NCI-H2196 treated with DMSO at 0.1 percent for 48 hours (cell line): Measurements from ENCODE around the gene PTPN9.
"Not testable (repeated sequence)": the region's sequence is repeated elsewhere in the genome, so short reads cannot be mapped to it uniquely, and the experiment has no call there.

Experiments used
- DNase-seq: peaks from one replicate; lab custom pipeline; 2025; ENCODE audit not compliant: unreplicated experiment; lab: John Stamatoyannopoulos, UW

PTPN9 gene

GRCh38 chr15:75532413-75533250 lies 46.5 kb downstream of the PTPN9 start:
- peak; percentile 4 for DNase-seq

- DNase-seq = no peak
Observed at GRCh38 chr15:75531041-75531450, 48.1 kb downstream of the PTPN9 start.

GRCh38 chr15:75530169-75530568 lies 48.9 kb downstream of the PTPN9 start:
- no peak for DNase-seq

- not testable (repeated sequence) for DNase-seq
Observed at GRCh38 chr15:75525756-75526155, 53.4 kb downstream of the PTPN9 start.

GRCh38 chr15:75523011-75523410 lies 56.1 kb downstream of the PTPN9 start:
- DNase-seq = no peak

GRCh38 chr15:75517233-75517632 lies 61.9 kb downstream of the PTPN9 start:
- DNase-seq = no peak

GRCh38 chr15:75508840-75509532 lies 70.1 kb downstream of the PTPN9 start:
- DNase-seq = peak; percentile 0

GRCh38 chr15:75502360-75502759 lies 76.8 kb downstream of the PTPN9 start:
- no peak for DNase-seq

- no peak for DNase-seq
Observed at GRCh38 chr15:75493732-75494131, 85.4 kb downstream of the PTPN9 start.

GRCh38 chr15:75483961-75484360 lies 95.2 kb downstream of the PTPN9 start:
- no peak for DNase-seq

GRCh38 chr15:75483556-75483955 lies 95.6 kb downstream of the PTPN9 start:
- not testable (repeated sequence) for DNase-seq

- no peak for DNase-seq
Observed at GRCh38 chr15:75483106-75483505, 96.0 kb downstream of the PTPN9 start.

GRCh38 chr15:75480463-75480862 lies 98.7 kb downstream of the PTPN9 start:
- DNase-seq = not testable (repeated sequence)

- DNase-seq = peak; percentile 7
Observed at GRCh38 chr15:75479670-75480069, 99.4 kb downstream of the PTPN9 start.

- not testable (repeated sequence) for DNase-seq
Observed at GRCh38 chr15:75477094-75477493, 102.0 kb downstream of the PTPN9 start.

GRCh38 chr15:75468913-75469598 lies 110.1 kb downstream of the PTPN9 start:
- no peak for DNase-seq

GRCh38 chr15:75460646-75461045 lies 118.5 kb downstream of the PTPN9 start:
- no peak for DNase-seq

GRCh38 chr15:75459581-75459980 lies 119.5 kb downstream of the PTPN9 start:
- no peak for DNase-seq

- no peak for DNase-seq
Observed at GRCh38 chr15:75456710-75457109, 122.4 kb downstream of the PTPN9 start.

- DNase-seq = peak; percentile 7
Observed at GRCh38 chr15:75455982-75456531, 123.1 kb downstream of the PTPN9 start.

- DNase-seq = peak; percentile 36
Observed at GRCh38 chr15:75455424-75455981, 123.6 kb downstream of the PTPN9 start.
